K562 (cell line): ENCODE measurements around the gene STAT6. TPM values are rescaled to one million over a fixed set of nuclear protein-coding genes. Genes with fewer than 3 reads are reported as not detected.

Source experiments
- CBX8 ChIP-seq: fragments of 200-600 bp; sonication (generic); IDR thresholded peaks from 2 replicates; pipeline ENCODE4 v1.6.1; 2012; ENCODE audit warnings: borderline replicate concordance, mixed run types, low read depth, mild to moderate bottlenecking, moderate library complexity, mixed read lengths, low read length, control low read depth, inconsistent platforms; ENCODE audit not compliant: poor library complexity, severe bottlenecking; ENCODE audit errors: extremely low read depth
- E2F6 ChIP-seq, 2 experiments: IDR thresholded peaks; 2 replicates each; pipeline ENCODE4 v1.6.1; 2011; ENCODE audit warnings: borderline replicate concordance in 1 of 2, control low read depth in 1 of 2, low read depth in 1 of 2, low read length in 1 of 2, mild to moderate bottlenecking in 1 of 2, mixed read lengths in 1 of 2, moderate library complexity in 1 of 2; ENCODE audit not compliant: insufficient read depth in 1 of 2, insufficient read length in 1 of 2, poor library complexity in 1 of 2, severe bottlenecking in 1 of 2; ENCODE audit errors: extremely low read depth in 1 of 2
- MTA3 ChIP-seq: fragments of 450-650 bp; formaldehyde crosslinking; IDR thresholded peaks from 2 replicates; pipeline ENCODE4 v1.6.1; 2017; ENCODE audit warnings: mild to moderate bottlenecking, borderline replicate concordance
- NR0B1 ChIP-seq: fragments of 450-650 bp; IDR thresholded peaks from one replicate; pipeline ENCODE4 v1.6.1; 2018; ENCODE audit warnings: mild to moderate bottlenecking, moderate library complexity; ENCODE audit not compliant: partially characterized antibody
- POLR2AphosphoS2 ChIP-seq: IDR thresholded peaks from 2 replicates; pipeline ENCODE4 v1.6.1; 2012; ENCODE audit warnings: low read length, improper control_type of control experiment
- SAP30 ChIP-seq: fragments of 200-600 bp; sonication (generic); IDR thresholded peaks from 2 replicates; pipeline ENCODE4 v1.6.1; 2012; ENCODE audit warnings: borderline replicate concordance, low read depth, mild to moderate bottlenecking, moderate library complexity, low read length, control low read depth, inconsistent platforms; ENCODE audit not compliant: insufficient read depth, poor library complexity, severe bottlenecking
- THAP7 ChIP-seq: fragments of 250-450 bp; sonication (Bioruptor Pico); IDR thresholded peaks from 2 replicates; pipeline ENCODE4 v1.5.0; 2021
- ZBTB11 ChIP-seq, 3 experiments: fragments of 200-800 bp in 1 of 3; fragments of 250-450 bp in 1 of 3; fragments of 450-650 bp in 1 of 3; sonication (Bioruptor Pico) in 1 of 3; sonication (Bioruptor generic) in 1 of 3; formaldehyde crosslinking in 1 of 3; IDR thresholded peaks; 2 replicates each; pipeline versions ENCODE4 v1.6.1 to v1.8.0; 2016 to 2022; ENCODE audit warnings: mild to moderate bottlenecking in 2 of 3, missing genetic modification characterization in 2 of 3, missing compliant biosample characterization in 1 of 3, moderate library complexity in 1 of 3
- ZNF507 ChIP-seq: conservative IDR thresholded peaks from 2 replicates; pipeline ENCODE4 v1.6.1; 2017; ENCODE audit warnings: missing genetic modification characterization, missing compliant biosample characterization
- ZNF707 ChIP-seq: fragments of 250-450 bp; sonication (Bioruptor Pico); conservative IDR thresholded peaks from 2 replicates; pipeline ENCODE4 v1.8.0; 2022; ENCODE audit warnings: inconsistent platforms, mild to moderate bottlenecking, moderate library complexity
- polyA plus RNA-seq, 8 experiments: library from polyadenylated mRNA; depleted of rRNA in 4 of 8; stranded (reverse) in 5 of 8; unstranded in 3 of 8; fragments of >200 nt; fragmentation: Nextera tagmentation in 2 of 8; fragmentation: Illumina TruSeq in 1 of 8; extraction: Ambion mirVana in 2 of 8; extraction: Trizol in 1 of 8; gene quantifications; 2 replicates each; pipeline versions ENCODE4 v1.2.1 to v1.2.3, GENCODE V29; 2011 to 2014; ENCODE audit warnings: inconsistent platforms in 1 of 8, missing spikeins in 1 of 8
- total RNA-seq, 7 experiments: library from RNA; depleted of rRNA in 6 of 7; stranded (reverse); fragments of >200 nt in 6 of 7; fragmentation: Illumina TruSeq in 2 of 7; extraction: Trizol in 2 of 7; gene quantifications; 2 replicates each; pipeline versions ENCODE4 v1.2.1 to v1.2.3, GENCODE V29; 2011 to 2021; ENCODE audit warnings: low replicate concordance in 1 of 7
- TF ChIP-seq, protein P1 (sequence below): fragments of 450-650 bp; IDR thresholded peaks from 2 replicates; pipeline ENCODE4 v1.6.1; 2014; ENCODE audit warnings: low read depth, mild to moderate bottlenecking, moderate library complexity, borderline replicate concordance
- TF ChIP-seq, protein P2 (sequence below): fragments of 450-650 bp; formaldehyde crosslinking; IDR thresholded peaks from 2 replicates; pipeline ENCODE4 v1.4.0; 2020; ENCODE audit warnings: mild to moderate bottlenecking, moderate library complexity
- TF ChIP-seq, protein P3 (sequence below): sonication (generic); formaldehyde crosslinking; IDR thresholded peaks from 2 replicates; pipeline ENCODE4 v1.8.0; 2022; ENCODE audit warnings: mild to moderate bottlenecking, low read depth, missing genetic modification reagents

STAT6 gene
- total and polyA plus RNA-seq, 9 of the 15 experiments (the other 6 are each of a cell fraction or from before 2014, with no cell fraction given): 2.4 to 49.5 (median 26.5) TPM

DNA sequence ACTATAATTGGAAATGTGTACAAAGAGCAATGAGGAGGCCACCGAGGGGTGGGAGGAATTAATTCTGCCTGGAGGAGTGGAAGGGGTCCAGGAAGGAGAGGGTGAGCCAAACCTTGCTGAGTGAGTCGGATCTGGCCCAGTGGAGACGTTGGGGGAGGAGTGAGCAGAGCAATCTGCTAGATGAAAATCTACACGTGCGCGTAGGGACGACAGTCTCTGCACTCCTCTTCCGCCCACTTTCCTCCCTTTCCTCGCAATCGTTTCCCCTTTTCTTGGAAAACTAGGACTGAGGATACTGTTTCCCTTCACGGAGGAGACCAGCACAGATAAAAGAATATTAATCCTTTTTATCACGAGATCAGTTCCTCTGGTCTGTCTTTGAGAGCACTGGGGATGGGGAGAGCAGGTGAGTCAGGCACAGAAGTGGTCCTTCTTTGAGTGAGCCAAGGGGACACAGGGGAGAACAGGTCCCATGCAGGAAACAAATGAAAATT is 25.1 kb downstream of the STAT6 start (continued):
- TF ChIP-seq THAP7 (CRISPR knock-in tag) (no peak), MTA3 (no peak; the same call in 1 of the 2 replicates), ZNF507 (no peak), E2F6 (IDR thresholded peaks at IDR 0.05; ENCODE audit: borderline replicate concordance in 1 of 2, extremely low read depth in 1 of 2, insufficient read depth in 1 of 2, insufficient read length in 1 of 2, low read depth in 1 of 2, low read length in 1 of 2, poor library complexity in 1 of 2, severe bottlenecking in 1 of 2) (peak; percentile 79 to 90), SAP30 (no peak), POLR2AphosphoS2 (no peak; the same call in 1 of the 2 replicates), CBX8 (no peak), ZBTB11 (CRISPR knock-in tag; IDR thresholded peaks at IDR 0.05) (0 out of 6 replicates have a peak, but pooled peaks of 1 of the 3 experiments have one; percentile 6), ZNF707 (CRISPR knock-in tag) (no peak), NR0B1 (no peak)
- TF ChIP-seq, protein P1, sequence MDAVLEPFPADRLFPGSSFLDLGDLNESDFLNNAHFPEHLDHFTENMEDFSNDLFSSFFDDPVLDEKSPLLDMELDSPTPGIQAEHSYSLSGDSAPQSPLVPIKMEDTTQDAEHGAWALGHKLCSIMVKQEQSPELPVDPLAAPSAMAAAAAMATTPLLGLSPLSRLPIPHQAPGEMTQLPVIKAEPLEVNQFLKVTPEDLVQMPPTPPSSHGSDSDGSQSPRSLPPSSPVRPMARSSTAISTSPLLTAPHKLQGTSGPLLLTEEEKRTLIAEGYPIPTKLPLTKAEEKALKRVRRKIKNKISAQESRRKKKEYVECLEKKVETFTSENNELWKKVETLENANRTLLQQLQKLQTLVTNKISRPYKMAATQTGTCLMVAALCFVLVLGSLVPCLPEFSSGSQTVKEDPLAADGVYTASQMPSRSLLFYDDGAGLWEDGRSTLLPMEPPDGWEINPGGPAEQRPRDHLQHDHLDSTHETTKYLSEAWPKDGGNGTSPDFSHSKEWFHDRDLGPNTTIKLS: 0 out of 2 replicates have a peak, but pooled peaks have one; percentile 36
- TF ChIP-seq, protein P2, sequence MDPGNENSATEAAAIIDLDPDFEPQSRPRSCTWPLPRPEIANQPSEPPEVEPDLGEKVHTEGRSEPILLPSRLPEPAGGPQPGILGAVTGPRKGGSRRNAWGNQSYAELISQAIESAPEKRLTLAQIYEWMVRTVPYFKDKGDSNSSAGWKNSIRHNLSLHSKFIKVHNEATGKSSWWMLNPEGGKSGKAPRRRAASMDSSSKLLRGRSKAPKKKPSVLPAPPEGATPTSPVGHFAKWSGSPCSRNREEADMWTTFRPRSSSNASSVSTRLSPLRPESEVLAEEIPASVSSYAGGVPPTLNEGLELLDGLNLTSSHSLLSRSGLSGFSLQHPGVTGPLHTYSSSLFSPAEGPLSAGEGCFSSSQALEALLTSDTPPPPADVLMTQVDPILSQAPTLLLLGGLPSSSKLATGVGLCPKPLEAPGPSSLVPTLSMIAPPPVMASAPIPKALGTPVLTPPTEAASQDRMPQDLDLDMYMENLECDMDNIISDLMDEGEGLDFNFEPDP (CRISPR knock-in tag): no peak
- TF ChIP-seq, protein P3, sequence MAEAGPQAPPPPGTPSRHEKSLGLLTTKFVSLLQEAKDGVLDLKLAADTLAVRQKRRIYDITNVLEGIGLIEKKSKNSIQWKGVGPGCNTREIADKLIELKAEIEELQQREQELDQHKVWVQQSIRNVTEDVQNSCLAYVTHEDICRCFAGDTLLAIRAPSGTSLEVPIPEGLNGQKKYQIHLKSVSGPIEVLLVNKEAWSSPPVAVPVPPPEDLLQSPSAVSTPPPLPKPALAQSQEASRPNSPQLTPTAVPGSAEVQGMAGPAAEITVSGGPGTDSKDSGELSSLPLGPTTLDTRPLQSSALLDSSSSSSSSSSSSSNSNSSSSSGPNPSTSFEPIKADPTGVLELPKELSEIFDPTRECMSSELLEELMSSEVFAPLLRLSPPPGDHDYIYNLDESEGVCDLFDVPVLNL (CRISPR knock-in tag): no peak
